Posterior vena cava (tissue), 2 donors: Measurements from ENCODE around the gene CAVIN4. TPM values are rescaled to one million over a fixed set of nuclear protein-coding genes. Genes with fewer than 3 reads are reported as not detected.

Source experiments
- DNase-seq: peaks from one replicate; pipeline ENCODE4 v3.0.0-alpha.2; 2020; ENCODE audit warnings: low spot score
- intact Hi-C, 2 donors: fragments of 100-400 bp; cut with DNase I; formaldehyde crosslinking; loops; one replicate each; pipeline versions ENCODE4 v1.14.1 to v1.14.2; 2022 to 2023
- long read RNA-seq, 2 donors: library from polyadenylated mRNA; unstranded; transcript quantifications; one replicate each; pipeline ENCODE4 v2.0.0, GENCODE V29; 2020 to 2021
- total RNA-seq, 2 donors: library from RNA; stranded (reverse); fragmentation: NEBNext Ultra II Directional; extraction: Animal tissue kit (Norgen Biotek cat#: 25700); gene quantifications; one replicate each; pipeline ENCODE4 v1.2.1, GENCODE V29; 2021
- donor health status: DM: yes; HTN: yes; CAD: no.
- donor health status: DM: yes; HTN: yes; CAD: no.

The CAVIN4 gene
- total RNA-seq, result 1 to 10 TPM in 1 of 2 donors, under 1 TPM in 1; 0.51 to 1.5 TPM
- long read RNA-seq, donor 1, result 0 reads
- long read RNA-seq, donor 2, result 0 reads

- intact Hi-C loops, result no loop called here
- DNase-seq, result no peak
Observed at GRCh38 chr9:100577776-100578448, at the start of gene CAVIN4. Gene CAVIN4 (plus strand): TSS chr9:100578079. CDS start chr9:100578144, 65 bp downstream.

GRCh38 chr9:100534401-100534800, 43.5 kb upstream of the CAVIN4 start:
- intact Hi-C loops, result no loop called here
- DNase-seq, result no peak

- no peak for DNase-seq
- intact Hi-C loops, result no loop called here
Observed at GRCh38 chr9:100540327-100540726, 37.6 kb upstream of the CAVIN4 start.

GRCh38 chr9:100549048-100549447, 28.8 kb upstream of the CAVIN4 start:
- intact Hi-C loops, result no loop called here

GRCh38 chr9:100554935-100555401, 22.9 kb upstream of the CAVIN4 start:
- no peak for DNase-seq
- intact Hi-C loops, result loop anchor here in 1 of 2 donors (10.0 kb wide), 1 partner anchor 1270 kb away; no protein-coding TSS in a partner anchor

More at GRCh38 chr9:100549048-100549447, 28.8 kb upstream of the CAVIN4 start:
- no peak for DNase-seq

GRCh38 chr9:100555471-100555870, 22.4 kb upstream of the CAVIN4 start:
- intact Hi-C loops, result loop anchor here in 1 of 2 donors (10.0 kb wide), 1 partner anchor 1269 kb away; no protein-coding TSS in a partner anchor
- DNase-seq, result no peak

- DNase-seq, result no peak
- intact Hi-C loops, result loop anchor here in 1 of 2 donors (10.0 kb wide), 1 partner anchor 1268 kb away; no protein-coding TSS in a partner anchor
Observed at GRCh38 chr9:100557053-100557452, 20.8 kb upstream of the CAVIN4 start.

GRCh38 chr9:100561256-100561655, 16.6 kb upstream of the CAVIN4 start:
- intact Hi-C loops, result no loop called here
- DNase-seq, result no peak

- intact Hi-C loops, result no loop called here
- DNase-seq, result no peak
Observed at GRCh38 chr9:100567856-100568255, 10.0 kb upstream of the CAVIN4 start.

GRCh38 chr9:100573655-100574260, 4.1 kb upstream of the CAVIN4 start:
- intact Hi-C loops, result no loop called here
- no peak for DNase-seq

GRCh38 chr9:100575006-100575405, 2.9 kb upstream of the CAVIN4 start:
- intact Hi-C loops, result no loop called here
- no peak for DNase-seq

GRCh38 chr9:100575765-100576386, 2.0 kb upstream of the CAVIN4 start:
- no peak for DNase-seq
- intact Hi-C loops, result no loop called here

- intact Hi-C loops, result no loop called here
- no peak for DNase-seq
Observed at GRCh38 chr9:100578610-100579009, 731 bp downstream of the CAVIN4 start.

- intact Hi-C loops, result no loop called here
- no peak for DNase-seq
Observed at GRCh38 chr9:100579665-100580064, 1.8 kb downstream of the CAVIN4 start.

- intact Hi-C loops, result no loop called here
- DNase-seq, result no peak
Observed at GRCh38 chr9:100580257-100580656, 2.4 kb downstream of the CAVIN4 start.

GRCh38 chr9:100581081-100581480, 3.2 kb downstream of the CAVIN4 start:
- peak; percentile 77 for DNase-seq

GRCh38 chr9:100581661-100582060, 3.8 kb downstream of the CAVIN4 start:
- intact Hi-C loops, result no loop called here
- no peak for DNase-seq

More at GRCh38 chr9:100581081-100581480, 3.2 kb downstream of the CAVIN4 start:
- intact Hi-C loops, result no loop called here

- intact Hi-C loops, result no loop called here
- no peak for DNase-seq
Observed at GRCh38 chr9:100583014-100583802, 5.3 kb downstream of the CAVIN4 start.

- intact Hi-C loops, result no loop called here
Observed at GRCh38 chr9:100584951-100585350, 7.1 kb downstream of the CAVIN4 start.

More at GRCh38 chr9:100584951-100585350, 7.1 kb downstream of the CAVIN4 start:
- no peak for DNase-seq
